Measurements from ENCODE around the gene ARMH3. TPM values are rescaled to one million over a fixed set of nuclear protein-coding genes. Genes with fewer than 3 reads are reported as not detected.

The ARMH3 gene
- total and polyA plus RNA-seq, 10 of the 15 experiments (the other 5 are each of a cell fraction or from before 2014, with no cell fraction given) = 13.0 to 33.0 (median 16.4) TPM

DNA sequence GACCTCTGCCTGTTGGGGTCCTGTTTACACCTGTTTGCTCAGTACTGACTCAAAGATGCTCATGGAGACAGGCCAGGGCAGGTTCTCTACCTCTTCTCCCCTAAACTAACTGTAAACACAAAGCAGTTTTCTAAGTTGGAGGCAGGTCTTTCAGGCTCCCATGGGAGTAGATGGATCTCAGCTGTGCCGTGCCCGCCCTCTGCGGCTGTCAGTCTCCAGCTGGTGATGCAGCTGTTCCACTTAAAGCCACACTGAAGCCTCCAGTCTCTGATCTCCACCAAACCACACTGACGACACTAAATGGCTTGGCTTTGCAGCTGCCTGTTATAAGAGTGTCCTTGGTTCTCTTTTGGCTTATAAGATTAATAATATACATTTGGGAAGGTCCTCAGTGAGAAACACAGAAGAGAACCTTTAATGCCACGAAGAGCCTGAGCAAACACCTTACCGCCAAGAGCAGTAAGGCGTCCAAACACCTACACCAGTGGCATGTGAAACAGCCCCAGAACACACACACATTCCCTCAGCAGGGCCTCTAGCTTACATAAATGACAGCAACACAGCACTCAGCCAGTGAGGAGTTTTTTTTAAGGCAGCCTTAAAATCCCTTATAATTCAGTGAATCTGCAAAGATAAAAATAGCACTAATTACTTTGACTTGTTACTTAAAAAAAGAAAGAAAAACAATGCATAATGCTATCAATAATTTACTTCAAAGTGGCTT lies 152.0 kb downstream of the ARMH3 start (continued):
- TF ChIP-seq ZNF592 (IDR thresholded peaks at IDR 0.05) (peak; percentile 82), SMC3 (IDR thresholded peaks at IDR 0.05; ENCODE audit: borderline replicate concordance, low read length) (no peak), SMAD1 (IDR thresholded peaks at IDR 0.05; ENCODE audit: low read depth, partially characterized antibody) (peak; percentile 54), E4F1 (IDR thresholded peaks at IDR 0.05; ENCODE audit: borderline replicate concordance, partially characterized antibody) (no peak), CBX3 (IDR thresholded peaks at IDR 0.05; ENCODE audit: borderline replicate concordance, low read depth) (no peak), TCF3 (IDR thresholded peaks at IDR 0.05; ENCODE audit: borderline replicate concordance, insufficient read depth, low read depth, low read length) (peak; percentile 99), NFXL1 (IDR thresholded peaks at IDR 0.05; ENCODE audit: borderline replicate concordance) (no peak), FOS (IDR thresholded peaks at IDR 0.05; ENCODE audit: borderline replicate concordance, extremely low read depth, insufficient read length) (no peak), MLLT1 (IDR thresholded peaks at IDR 0.05) (0 out of 2 replicates have a peak, but pooled peaks have one; percentile 53), SKIL (IDR thresholded peaks at IDR 0.05; ENCODE audit: low read depth, poor library complexity, severe bottlenecking) (peak; percentile 81), POLR2A (IDR thresholded peaks at IDR 0.05; ENCODE audit: low read depth, low read length) (peak; percentile 44; the same call in 1 of the 2 replicates), SPI1 (IDR thresholded peaks at IDR 0.05; ENCODE audit: borderline replicate concordance, insufficient read depth, low read depth, low read length) (no peak), TCF12 (IDR thresholded peaks at IDR 0.05; ENCODE audit: low read depth, low read length) (peak; percentile 99), NFYB (IDR thresholded peaks at IDR 0.05; ENCODE audit: insufficient read depth, low read depth, low read length) (no peak), FOXM1 (IDR thresholded peaks at IDR 0.05; ENCODE audit: low read depth, low read length) (peak; percentile 74; the same call in 1 of the 2 replicates), MXI1 (IDR thresholded peaks at IDR 0.05; ENCODE audit: low read depth, low read length) (0 out of 2 replicates have a peak, but pooled peaks have one; percentile 55)
